Measurements from ENCODE around the gene NAT10. TPM values are rescaled to one million over a fixed set of nuclear protein-coding genes. Genes with fewer than 3 reads are reported as not detected.
A peak's percentile ranks its signal among the peaks of the same experiment; 100 is the strongest.

The NAT10 gene
- total RNA-seq, 1 experiment from 2014 or later = 75.5 TPM

GRCh38 chr11:34165121-34165520 is 59.7 kb downstream of the NAT10 start (continued):
- TF ChIP-seq ESRRA (CRISPR knock-in tag; IDR thresholded peaks at IDR 0.05; ENCODE audit: borderline replicate concordance) (no peak), EMX1 (CRISPR knock-in tag; IDR thresholded peaks at IDR 0.05) (no peak), GTF2I (CRISPR knock-in tag; conservative IDR thresholded peaks at IDR 0.05) (no peak), KAT7 (CRISPR knock-in tag; IDR thresholded peaks at IDR 0.05; ENCODE audit: borderline replicate concordance) (no peak), NR3C1 (CRISPR knock-in tag; conservative IDR thresholded peaks at IDR 0.05; ENCODE audit: low read depth) (no peak), IRF1 (CRISPR knock-in tag; IDR thresholded peaks at IDR 0.05) (no peak), ZNF396 (CRISPR knock-in tag; IDR thresholded peaks at IDR 0.05; ENCODE audit: borderline replicate concordance) (no peak), HMGXB4 (CRISPR knock-in tag; IDR thresholded peaks at IDR 0.05) (no peak)

- ATAC-seq (peak; percentile 69), DNase-seq (ENCODE audit: low spot score) (peak; percentile 25)
- no peak overlapping the region for H3K4me3 Mint-ChIP-seq
- no peaks in the 10 kb centered on the region for H3K36me3 Mint-ChIP-seq
- TF ChIP-seq ELF4 (CRISPR knock-in tag; IDR thresholded peaks at IDR 0.05; ENCODE audit: low read depth) (no peak), ZNF121 (CRISPR knock-in tag; IDR thresholded peaks at IDR 0.05) (peak; percentile 47; the same call in 1 of the 2 replicates)
- no peaks in the 10 kb centered on the region for H3K4me1 Mint-ChIP-seq
- ChIA-PET POLR2A (interaction anchor here (0.6 kb wide), 1 partner anchor 60 kb away, joined by 3 read pairs; no protein-coding TSS in a partner anchor), CTCF (interaction anchor here (0.6 to 3.3 kb wide), 3 partner anchors 8 to 207 kb away, joined by 4 to 28 read pairs (median 14); partner anchors contain the start of gene ABTB2)
- no peaks in the 10 kb centered on the region for H3K9me3 Mint-ChIP-seq
- no peak overlapping the region for H3K27ac Mint-ChIP-seq
- H3K27me3 Mint-ChIP-seq (ENCODE audit: low read depth) = no peaks in the 10 kb centered on the region; the same call in 1 of the 2 replicates
These were observed 60.5 kb downstream of the NAT10 start for GRCh38 chr11:34165786-34166555.

GRCh38 chr11:34166806-34167740 is 61.6 kb downstream of the NAT10 start:
- H3K4me1 Mint-ChIP-seq = no peaks in the 10 kb centered on the region
- TF ChIP-seq CREM (CRISPR knock-in tag; IDR thresholded peaks at IDR 0.05) = no peak
- TF ChIP-seq TP53 (CRISPR knock-in tag; IDR thresholded peaks at IDR 0.05) = no peak
- TF ChIP-seq FOXK1 (CRISPR knock-in tag; IDR thresholded peaks at IDR 0.05) = no peak
- TF ChIP-seq ZMAT4 (CRISPR knock-in tag; IDR thresholded peaks at IDR 0.05) = no peak
- TF ChIP-seq ZSCAN18 (CRISPR knock-in tag; IDR thresholded peaks at IDR 0.05) = no peak
- TF ChIP-seq FOXP4 (CRISPR knock-in tag; IDR thresholded peaks at IDR 0.05) = no peak
- no peak for TF ChIP-seq GTF2I (CRISPR knock-in tag; conservative IDR thresholded peaks at IDR 0.05)
- TF ChIP-seq PRDM15 (CRISPR knock-in tag; IDR thresholded peaks at IDR 0.05) = no peak
- no peak for TF ChIP-seq NR3C1 (CRISPR knock-in tag; conservative IDR thresholded peaks at IDR 0.05; ENCODE audit: low read depth)
- no peak for TF ChIP-seq ELF4 (CRISPR knock-in tag; IDR thresholded peaks at IDR 0.05; ENCODE audit: low read depth)

More at GRCh38 chr11:34166806-34167740, 61.6 kb downstream of the NAT10 start:
- Mint-ChIP-seq H3K36me3 (no peaks in the 10 kb centered on the region), H3K27ac (no peak overlapping the region; the same call in 1 of the 2 replicates), H3K9me3 (no peaks in the 10 kb centered on the region), H3K4me3 (no peak overlapping the region), H3K27me3 (ENCODE audit: low read depth) (no peaks in the 10 kb centered on the region; the same call in 1 of the 2 replicates)
- ChIA-PET CTCF (interaction anchor here (0.6 to 3.3 kb wide), 4 partner anchors 7 to 367 kb away, joined by 3 to 28 read pairs (median 9); partner anchors contain the start of gene ABTB2), POLR2A (no interaction called here)
- ATAC-seq (no peak), DNase-seq (ENCODE audit: low spot score) (no peak)

Measured in WTC11 (cell line).